HCT116 (cell line): ENCODE results near the gene RSL1D1. TPM values are rescaled to one million over a fixed set of nuclear protein-coding genes. Genes with fewer than 3 reads are reported as not detected.

Experiments
- ATAC-seq: fragments of 200-7000 bp; cut with Tn5 transposase; 2 replicates; pipeline ENCODE4 v1.9.1; 2020; ENCODE audit warnings: mild to moderate bottlenecking, moderate library complexity
- BruUV-seq: library from RNA; stranded (reverse); fragments of 400-500 nt; replicated peaks from 2 replicates; lab custom pipeline; 2021; lab: Mats Ljungman, UMichigan
- CTCF ChIA-PET: fragments of 300-600 bp; sonication (Branson Sonifier 250); formaldehyde crosslinking; loops from one replicate; lab custom pipeline; 2021; ENCODE audit warnings: antibody characterized with exemption; lab: Charles Lee
- POLR2A ChIA-PET: fragments of 300-600, 350-600 bp; sonication (Branson Sonifier 250); formaldehyde crosslinking; loops from one replicate; lab custom pipeline; 2021; ENCODE audit warnings: antibody characterized with exemption; lab: Charles Lee
- RAD21 ChIA-PET, 2 experiments: fragments of 300-600 bp; sonication (Branson Sonifier 250); formaldehyde crosslinking; loops; one replicate each; lab custom pipeline; 2023; ENCODE audit warnings: low total read pairs in 2 of 2; ENCODE audit not compliant: uncharacterized antibody in 2 of 2, unreplicated experiment in 2 of 2, low non-redundant PET in 1 of 2; lab: Charles Lee
- DNase-seq: peaks from one replicate; pipeline ENCODE4 v3.0.0-alpha.2; 2010; ENCODE audit warnings: low read depth, low spot score
- H2AFZ ChIP-seq: fragments of 200-600 bp; shearing (Covaris generic), sonication (generic); 2 replicates; pipeline ENCODE4 v1.6.1; 2017; ENCODE audit warnings: low read depth, mixed run types, mixed read lengths, antibody characterized with exemption, low read length; ENCODE audit not compliant: poor library complexity, severe bottlenecking
- H3K27ac ChIP-seq: 2 replicates; pipeline ENCODE4 v1.5.1; 2012; ENCODE audit warnings: low read depth, low read length
- H3K27me3 ChIP-seq: fragments of 200-600 bp; sonication (generic); 2 replicates; pipeline ENCODE4 v1.6.1; 2016; ENCODE audit warnings: mixed run types, low read length, mixed read lengths; ENCODE audit not compliant: insufficient read depth
- H3K36me3 ChIP-seq, 2 experiments: fragments of 200-500 bp in 1 of 2; fragments of 200-600 bp in 1 of 2; sonication (Bioruptor generic) in 1 of 2; sonication (generic) in 1 of 2; 2 replicates each; pipeline versions ENCODE4 v1.5.1 to v1.6.1; 2014 to 2016; ENCODE audit warnings: low read length in 2 of 2, inconsistent platforms in 1 of 2, mixed read lengths in 1 of 2, mixed run types in 1 of 2; ENCODE audit not compliant: insufficient read depth in 2 of 2, control insufficient read depth in 1 of 2
- H3K4me1 ChIP-seq, 2 experiments: fragments of 200-600 bp in 1 of 2; sonication (generic) in 1 of 2; 2 replicates each; pipeline versions ENCODE4 v1.5.1 to v1.6.1; 2012 to 2017; ENCODE audit warnings: low read length in 2 of 2, inconsistent platforms in 1 of 2, mild to moderate bottlenecking in 1 of 2, mixed read lengths in 1 of 2, mixed run types in 1 of 2, moderate library complexity in 1 of 2; ENCODE audit not compliant: insufficient read depth in 2 of 2, control insufficient read depth in 1 of 2
- H3K4me2 ChIP-seq: fragments of 200-600 bp; sonication (generic); 2 replicates; pipeline ENCODE4 v1.6.1; 2017; ENCODE audit warnings: mixed run types, low read length, mixed read lengths
- H3K4me3 ChIP-seq, 2 experiments: fragments of 200-600 bp in 1 of 2; sonication (generic) in 1 of 2; replicated peaks in 1 of 2; 2 replicates each; pipeline ENCODE4 v1.5.1; 2011 to 2016; ENCODE audit warnings: low read length in 2 of 2, control low read depth in 1 of 2, low read depth in 1 of 2, mild to moderate bottlenecking in 1 of 2, mixed read lengths in 1 of 2, mixed run types in 1 of 2
- H3K79me2 ChIP-seq: fragments of 200-600 bp; sonication (generic); 2 replicates; pipeline ENCODE4 v1.6.1; 2017; ENCODE audit warnings: mild to moderate bottlenecking, mixed run types, low read length, moderate library complexity, mixed read lengths; ENCODE audit not compliant: insufficient read depth
- H3K9ac ChIP-seq: fragments of 200-600 bp; sonication (generic); 2 replicates; pipeline ENCODE4 v1.6.1; 2016; ENCODE audit warnings: low read length, mixed read lengths
- H3K9me2 ChIP-seq: fragments of 200-600 bp; sonication (generic), shearing (Covaris generic); 2 replicates; pipeline ENCODE4 v1.6.1; 2017; ENCODE audit warnings: mixed run types, mild to moderate bottlenecking, moderate library complexity; ENCODE audit not compliant: insufficient read depth
- H3K9me3 ChIP-seq, 2 experiments: fragments of 200-500 bp in 1 of 2; fragments of 200-600 bp in 1 of 2; sonication (Bioruptor generic) in 1 of 2; sonication (generic) in 1 of 2; 2 replicates each; pipeline ENCODE4 v1.6.1; 2014 to 2017; ENCODE audit warnings: low read length in 2 of 2, mixed read lengths in 2 of 2, inconsistent platforms in 1 of 2, low read depth in 1 of 2, mild to moderate bottlenecking in 1 of 2, mixed run types in 1 of 2, moderate library complexity in 1 of 2; ENCODE audit not compliant: control insufficient read depth in 1 of 2, insufficient read depth in 1 of 2
- H4K20me1 ChIP-seq: fragments of 200-600 bp; sonication (generic), shearing (Covaris generic); 2 replicates; pipeline ENCODE4 v1.6.1; 2017; ENCODE audit warnings: mixed run types, mild to moderate bottlenecking, moderate library complexity; ENCODE audit not compliant: insufficient read depth
- ATF3 ChIP-seq: IDR thresholded peaks from 2 replicates; pipeline ENCODE4 v1.6.1; 2012
- CBX3 ChIP-seq: IDR thresholded peaks from 2 replicates; pipeline ENCODE4 v1.6.1; 2012; ENCODE audit warnings: low read depth
- CEBPB ChIP-seq: IDR thresholded peaks from 2 replicates; pipeline ENCODE4 v1.6.1; 2012; ENCODE audit warnings: low read depth
- CTCF ChIP-seq, 3 experiments: fragments of 200-600 bp in 1 of 3; sonication (generic) in 1 of 3; IDR thresholded peaks in 2 of 3; conservative IDR thresholded peaks in 1 of 3; 2 replicates each; pipeline ENCODE4 v1.5.1; 2012 to 2017; ENCODE audit warnings: low read depth in 2 of 3, low read length in 2 of 3, antibody characterized with exemption in 1 of 3, borderline replicate concordance in 1 of 3, control low read depth in 1 of 3, mild to moderate bottlenecking in 1 of 3, mixed read lengths in 1 of 3, mixed run types in 1 of 3, moderate library complexity in 1 of 3; ENCODE audit not compliant: insufficient read depth in 1 of 3
- ELF1 ChIP-seq: IDR thresholded peaks from 2 replicates; pipeline ENCODE4 v1.6.1; 2012; ENCODE audit warnings: low read depth, borderline replicate concordance
- EZH2 ChIP-seq: fragments of 200-600 bp; sonication (generic); IDR thresholded peaks from 2 replicates; pipeline ENCODE4 v1.6.1; 2017; ENCODE audit warnings: antibody characterized with exemption, mixed run types
- EZH2phosphoT487 ChIP-seq: fragments of 200-600 bp; IDR thresholded peaks from 2 replicates; pipeline ENCODE4 v1.6.1; 2018; ENCODE audit warnings: antibody characterized with exemption, borderline replicate concordance
- FOSL1 ChIP-seq: IDR thresholded peaks from 2 replicates; pipeline ENCODE4 v1.6.1; 2012; ENCODE audit warnings: low read depth
- MAX ChIP-seq: IDR thresholded peaks from 2 replicates; pipeline ENCODE4 v1.6.1; 2012
- RAD21 ChIP-seq: IDR thresholded peaks from 2 replicates; pipeline ENCODE4 v1.6.1; 2012; ENCODE audit warnings: low read depth, mild to moderate bottlenecking
- SP1 ChIP-seq: IDR thresholded peaks from 2 replicates; pipeline ENCODE4 v1.6.1; 2012; ENCODE audit warnings: low read depth
- TCF7L2 ChIP-seq: IDR thresholded peaks from 2 replicates; pipeline ENCODE4 v1.7.0; 2011; ENCODE audit warnings: borderline replicate concordance, inconsistent platforms; ENCODE audit not compliant: insufficient read depth, insufficient read length; ENCODE audit errors: extremely low read depth
- YY1 ChIP-seq: IDR thresholded peaks from 2 replicates; pipeline ENCODE4 v1.6.1; 2011; ENCODE audit warnings: low read length, low read depth, moderate library complexity, mild to moderate bottlenecking; ENCODE audit not compliant: insufficient replicate concordance; ENCODE audit errors: extremely low read depth
- ZBTB33 ChIP-seq: IDR thresholded peaks from 2 replicates; pipeline ENCODE4 v1.6.1; 2011; ENCODE audit warnings: mild to moderate bottlenecking, low read length, moderate library complexity; ENCODE audit not compliant: insufficient replicate concordance; ENCODE audit errors: extremely low read depth
- ZFX ChIP-seq: fragments of 450-650 bp; IDR thresholded peaks from 2 replicates; pipeline ENCODE4 v1.6.1; 2017
- intact Hi-C: fragments of 100-400 bp; cut with micrococcal nuclease; formaldehyde crosslinking; loops from 2 replicates; pipeline ENCODE4 v1.10.0; 2022
- total RNA-seq: library from RNA; stranded (reverse); gene quantifications from one replicate; pipeline ENCODE4 v1.2.1, GENCODE V29; 2021; ENCODE audit not compliant: unreplicated experiment
- TF ChIP-seq, protein P1 (sequence below): IDR thresholded peaks from 2 replicates; pipeline ENCODE4 v1.6.1; 2012; ENCODE audit warnings: low read depth

Gene RSL1D1
- total RNA-seq, 1 experiment from 2014 or later: 291 TPM

DNA sequence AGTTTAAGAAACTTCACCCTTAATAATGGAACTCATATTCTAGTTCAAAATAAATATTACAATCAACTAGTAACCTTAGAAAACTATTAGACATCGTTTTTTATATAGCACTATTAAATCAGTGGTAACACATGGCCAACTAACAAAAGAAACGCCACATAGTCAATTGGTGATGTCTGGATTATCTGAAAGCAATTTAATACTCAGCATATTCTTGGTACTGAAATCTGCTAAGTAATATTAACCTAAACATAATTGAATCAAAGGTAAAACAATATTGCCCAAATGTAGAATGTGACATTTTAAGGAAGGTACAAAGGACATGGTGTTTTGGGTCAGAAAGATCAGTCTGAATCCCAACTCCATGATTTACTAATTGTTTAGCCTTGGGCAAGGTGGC is 11.1 kb upstream of the RSL1D1 start (continued):
- TF ChIP-seq MAX: no peak

DNA sequence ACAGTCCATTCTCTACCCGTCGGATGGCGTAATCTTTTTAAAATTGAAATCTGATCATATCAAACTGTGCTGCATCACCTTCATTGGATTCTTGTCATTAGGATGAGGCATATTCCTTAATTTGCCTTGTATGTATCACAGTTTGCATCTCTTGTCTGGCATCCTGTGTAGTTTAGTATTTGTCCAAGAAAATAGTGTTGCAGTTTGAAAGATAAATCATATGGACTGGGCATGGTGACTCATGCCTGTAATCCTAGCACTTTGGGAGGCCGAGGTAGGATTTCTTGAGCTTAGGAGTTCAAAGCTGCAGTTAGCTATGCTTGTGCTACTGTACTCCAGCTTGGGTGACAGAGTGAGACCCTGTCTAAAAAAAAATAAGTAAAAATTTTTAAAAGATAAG is 5.8 kb upstream of the RSL1D1 start:
- no peak overlapping the region for H2AFZ ChIP-seq
- no TSS peak for BruUV-seq
- no peak for ATAC-seq
- peaks cover under 1% of the 10 kb centered on the region; the same call in 1 of the 2 replicates for H4K20me1 ChIP-seq
- peaks cover 41% of the 10 kb centered on the region for H3K79me2 ChIP-seq
- H3K27ac ChIP-seq: no peak overlapping the region
- H3K36me3 ChIP-seq: no peaks in the 10 kb centered on the region; a peak in 1 of 4 replicates
- H3K4me2 ChIP-seq: no peak overlapping the region
- no peaks in the 10 kb centered on the region for H3K27me3 ChIP-seq
- CTCF ChIA-PET: no interaction called here
- no peak overlapping the region for H3K4me3 ChIP-seq
- peaks cover 6% of the 10 kb centered on the region in 2 experiments; a peak in 2 of 4 replicates for H3K4me1 ChIP-seq
- no peak for TF ChIP-seq CTCF (IDR thresholded peaks at IDR 0.05 in 2 of 3, conservative IDR thresholded peaks at IDR 0.05 in 1 of 3; ENCODE audit: borderline replicate concordance in 1 of 3, insufficient read depth in 1 of 3, low read depth in 2 of 3, low read length in 2 of 3)
- TF ChIP-seq ZBTB33: no peak
- TF ChIP-seq CEBPB: no peak
- TF ChIP-seq ELF1: no peak
- TF ChIP-seq, protein P1, sequence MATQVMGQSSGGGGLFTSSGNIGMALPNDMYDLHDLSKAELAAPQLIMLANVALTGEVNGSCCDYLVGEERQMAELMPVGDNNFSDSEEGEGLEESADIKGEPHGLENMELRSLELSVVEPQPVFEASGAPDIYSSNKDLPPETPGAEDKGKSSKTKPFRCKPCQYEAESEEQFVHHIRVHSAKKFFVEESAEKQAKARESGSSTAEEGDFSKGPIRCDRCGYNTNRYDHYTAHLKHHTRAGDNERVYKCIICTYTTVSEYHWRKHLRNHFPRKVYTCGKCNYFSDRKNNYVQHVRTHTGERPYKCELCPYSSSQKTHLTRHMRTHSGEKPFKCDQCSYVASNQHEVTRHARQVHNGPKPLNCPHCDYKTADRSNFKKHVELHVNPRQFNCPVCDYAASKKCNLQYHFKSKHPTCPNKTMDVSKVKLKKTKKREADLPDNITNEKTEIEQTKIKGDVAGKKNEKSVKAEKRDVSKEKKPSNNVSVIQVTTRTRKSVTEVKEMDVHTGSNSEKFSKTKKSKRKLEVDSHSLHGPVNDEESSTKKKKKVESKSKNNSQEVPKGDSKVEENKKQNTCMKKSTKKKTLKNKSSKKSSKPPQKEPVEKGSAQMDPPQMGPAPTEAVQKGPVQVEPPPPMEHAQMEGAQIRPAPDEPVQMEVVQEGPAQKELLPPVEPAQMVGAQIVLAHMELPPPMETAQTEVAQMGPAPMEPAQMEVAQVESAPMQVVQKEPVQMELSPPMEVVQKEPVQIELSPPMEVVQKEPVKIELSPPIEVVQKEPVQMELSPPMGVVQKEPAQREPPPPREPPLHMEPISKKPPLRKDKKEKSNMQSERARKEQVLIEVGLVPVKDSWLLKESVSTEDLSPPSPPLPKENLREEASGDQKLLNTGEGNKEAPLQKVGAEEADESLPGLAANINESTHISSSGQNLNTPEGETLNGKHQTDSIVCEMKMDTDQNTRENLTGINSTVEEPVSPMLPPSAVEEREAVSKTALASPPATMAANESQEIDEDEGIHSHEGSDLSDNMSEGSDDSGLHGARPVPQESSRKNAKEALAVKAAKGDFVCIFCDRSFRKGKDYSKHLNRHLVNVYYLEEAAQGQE: no peak
- TF ChIP-seq FOSL1: no peak
- TF ChIP-seq ZFX: no peak
- TF ChIP-seq SP1: no peak
- no peak for TF ChIP-seq YY1
- no peak for TF ChIP-seq EZH2phosphoT487
- no peak for TF ChIP-seq RAD21
- TF ChIP-seq ATF3: no peak
- no peak for TF ChIP-seq CBX3
- TF ChIP-seq MAX: no peak
- no peak for TF ChIP-seq TCF7L2
- TF ChIP-seq EZH2: no peak
- no peak for DNase-seq
- POLR2A ChIA-PET: no interaction called here
- H3K9me3 ChIP-seq: no peaks in the 10 kb centered on the region
- RAD21 ChIA-PET: no interaction called here
- H3K9ac ChIP-seq: no peak overlapping the region
- intact Hi-C loops: no loop called here
- H3K9me2 ChIP-seq: no peaks in the 10 kb centered on the region
